CD14-positive monocyte (primary cell): ENCODE results near the gene EPB41. TPM values are rescaled to one million over a fixed set of nuclear protein-coding genes. Genes with fewer than 3 reads are reported as not detected.

Experiments
- DNase-seq, 3 donors: peaks; one replicate each; pipeline ENCODE4 v3.0.0-alpha.2; 2011 to 2022
- H2AFZ ChIP-seq: 2 replicates; pipeline ENCODE4 v1.6.0; 2012; ENCODE audit warnings: mild to moderate bottlenecking, low read depth, low read length, inconsistent platforms; ENCODE audit not compliant: insufficient read depth, poor library complexity, severe bottlenecking
- H3K27ac ChIP-seq, 2 donors: 1 replicate in 1 of 2; 2 replicates in 1 of 2; pipeline ENCODE4 v1.5.1; 2012 to 2013; ENCODE audit warnings: low read length in 2 of 2, control low read depth in 1 of 2, inconsistent platforms in 1 of 2, low read depth in 1 of 2, mild to moderate bottlenecking in 1 of 2
- H3K27me3 ChIP-seq, 2 donors: one replicate each; pipeline versions ENCODE4 v1.6.0 to v1.6.1; 2011 to 2013; ENCODE audit warnings: low read length in 2 of 2; ENCODE audit not compliant: control insufficient read depth in 2 of 2, insufficient read depth in 2 of 2
- H3K36me3 ChIP-seq, 2 donors: replicated peaks in 1 of 2; 1 replicate in 1 of 2; 2 replicates in 1 of 2; pipeline versions ENCODE4 v1.5.1 to v1.6.1; 2012 to 2013; ENCODE audit warnings: low read length in 2 of 2, control low read depth in 1 of 2, inconsistent platforms in 1 of 2, mild to moderate bottlenecking in 1 of 2; ENCODE audit not compliant: insufficient read depth in 2 of 2, control insufficient read depth in 1 of 2
- H3K4me1 ChIP-seq, 2 donors: 1 replicate in 1 of 2; 2 replicates in 1 of 2; pipeline versions ENCODE4 v1.5.1 to v1.6.1; 2012 to 2013; ENCODE audit warnings: low read length in 2 of 2, control low read depth in 1 of 2, inconsistent platforms in 1 of 2, mild to moderate bottlenecking in 1 of 2, moderate library complexity in 1 of 2; ENCODE audit not compliant: insufficient read depth in 2 of 2, control insufficient read depth in 1 of 2
- H3K4me2 ChIP-seq: replicated peaks from 2 replicates; pipeline ENCODE3; 2012; ENCODE audit warnings: low read length, moderate library complexity, mild to moderate bottlenecking; ENCODE audit not compliant: poor library complexity, severe bottlenecking; ENCODE audit errors: extremely low read depth
- H3K4me3 ChIP-seq, 3 experiments: fragments of 200-600 bp in 1 of 3; sonication (generic) in 1 of 3; replicated peaks in 1 of 3; 1 replicate in 2 of 3; 2 replicates in 1 of 3; pipeline ENCODE4 v1.5.1; 2011 to 2013; ENCODE audit warnings: low read length in 3 of 3, mild to moderate bottlenecking in 3 of 3, control low read depth in 2 of 3, low read depth in 2 of 3, inconsistent platforms in 1 of 3, moderate library complexity in 1 of 3
- H3K79me2 ChIP-seq: 2 replicates; pipeline ENCODE4 v1.6.0; 2012; ENCODE audit warnings: mild to moderate bottlenecking, control low read depth, inconsistent platforms, low read length, moderate library complexity; ENCODE audit not compliant: insufficient read depth
- H3K9ac ChIP-seq: 2 replicates; pipeline ENCODE4 v1.6.0; 2017; ENCODE audit warnings: low read length, mild to moderate bottlenecking; ENCODE audit not compliant: insufficient read depth, poor library complexity, severe bottlenecking
- H3K9me3 ChIP-seq, 2 donors: replicated peaks in 1 of 2; 1 replicate in 1 of 2; 2 replicates in 1 of 2; pipeline versions ENCODE4 v1.5.1 to v1.6.1; 2012 to 2013; ENCODE audit warnings: low read length in 2 of 2, control low read depth in 1 of 2; ENCODE audit not compliant: control insufficient read depth in 1 of 2, insufficient read depth in 1 of 2
- H4K20me1 ChIP-seq: 2 replicates; pipeline ENCODE4 v1.6.0; 2012; ENCODE audit warnings: mild to moderate bottlenecking, low read length, control low read depth, moderate library complexity; ENCODE audit not compliant: insufficient read depth
- H3K27ac Mint-ChIP-seq, 7 donors: one replicate each; pipeline ENCODE4 v1.8.0; 2020; ENCODE audit warnings: mild to moderate bottlenecking in 7 of 7, mixed read lengths in 7 of 7, moderate library complexity in 6 of 7, inconsistent platforms in 2 of 7
- H3K27me3 Mint-ChIP-seq, 3 donors: one replicate each; pipeline ENCODE4 v1.8.0; 2021 to 2022; ENCODE audit warnings: low read depth in 3 of 3, mild to moderate bottlenecking in 3 of 3, mixed read lengths in 3 of 3, moderate library complexity in 3 of 3, inconsistent platforms in 1 of 3
- H3K36me3 Mint-ChIP-seq, 2 donors: one replicate each; pipeline ENCODE4 v1.8.0; 2020; ENCODE audit warnings: mixed read lengths in 2 of 2, inconsistent platforms in 1 of 2, mild to moderate bottlenecking in 1 of 2
- H3K4me1 Mint-ChIP-seq: one replicate; pipeline ENCODE4 v1.8.0; 2020; ENCODE audit warnings: mild to moderate bottlenecking, mixed read lengths
- H3K4me3 Mint-ChIP-seq, 2 donors: one replicate each; pipeline ENCODE4 v1.8.0; 2020; ENCODE audit warnings: mild to moderate bottlenecking in 2 of 2, mixed read lengths in 2 of 2, moderate library complexity in 1 of 2
- H3K9me3 Mint-ChIP-seq, 7 donors: one replicate each; pipeline ENCODE4 v1.8.0; 2020 to 2022; ENCODE audit warnings: mixed read lengths in 7 of 7, mild to moderate bottlenecking in 6 of 7, moderate library complexity in 6 of 7, inconsistent platforms in 2 of 7
- CTCF ChIP-seq: fragments of 200-600 bp; IDR thresholded peaks from one replicate; pipeline ENCODE4 v1.8.0; 2022; ENCODE audit warnings: antibody characterized with exemption, mild to moderate bottlenecking
- WGBS: methylation state at CpG from one replicate; pipeline ENCODE4 v1.1.5; 2013; ENCODE audit warnings: missing lambda C conversion rate; ENCODE audit not compliant: insufficient coverage; 5-methylcytosine and 5-hydroxymethylcytosine counted together
- intact Hi-C, 2 donors: fragments of 100-400 bp; cut with micrococcal nuclease; formaldehyde crosslinking; loops; one replicate each; pipeline versions ENCODE4 v1.15.0 to v1.15.1; 2023
- polyA plus RNA-seq, 3 donors: library from polyadenylated mRNA; depleted of rRNA in 1 of 3; unstranded in 2 of 3; stranded (reverse) in 1 of 3; fragments of 300-500 nt in 2 of 3; fragments of >200 nt in 1 of 3; fragmentation: Illumina TruSeq in 2 of 3; gene quantifications; 1 replicate in 2 of 3; 2 replicates in 1 of 3; pipeline ENCODE4 v1.2.3, GENCODE V29; 2012 to 2021

EPB41 gene
- polyA plus RNA-seq, 3 donors, result 11.3 to 19.4 (median 18.9) TPM

DNA sequence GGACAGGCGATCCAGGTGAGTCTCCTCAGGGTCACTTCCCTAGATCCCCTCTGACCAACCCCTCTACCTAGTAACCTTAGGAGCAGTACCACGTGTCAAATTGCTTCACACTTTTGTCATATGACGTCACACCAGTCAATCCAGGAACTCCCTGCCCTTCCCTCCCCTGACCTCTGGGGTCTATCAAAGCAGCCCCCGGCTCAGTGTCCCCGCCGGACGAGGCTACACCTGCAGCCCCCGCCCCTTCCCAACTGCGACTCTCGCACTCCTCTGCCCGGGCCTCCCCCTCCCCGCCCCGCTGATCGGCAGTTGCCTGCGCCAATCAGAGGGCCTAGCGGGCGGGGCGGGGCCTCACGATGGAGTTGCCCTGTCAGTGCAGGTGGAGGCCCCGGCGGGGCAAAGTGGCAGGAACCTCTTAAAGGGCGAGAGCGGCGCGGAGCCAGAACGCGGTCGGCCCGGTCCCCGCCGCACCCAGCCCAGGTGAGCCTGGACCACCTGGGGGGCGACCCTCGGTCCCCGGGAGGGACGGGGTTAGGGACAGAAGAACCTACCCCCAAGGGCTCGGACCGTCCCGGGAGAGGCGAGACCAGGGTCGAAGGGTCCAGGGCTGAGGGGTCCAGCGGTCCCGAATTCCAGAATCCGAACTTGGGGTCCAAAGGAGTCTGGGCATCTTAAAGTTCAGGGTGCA lies 27.5 kb upstream of the EPB41 start:
- DNase-seq, result peak; percentile 81 to 85 (median 81)
- under 1% methylated on average over 42 of the region's 43 CpGs for WGBS
- Histone ChIP-seq H2AFZ (peak overlapping the region; percentile 93), H3K4me3 (peak overlapping the region; percentile 89 to 99 (median 99)), H3K9me3 (no peaks in the 10 kb centered on the region), H3K9ac (peak overlapping the region; percentile 94), H3K4me2 (peak overlapping the region; percentile 98), H3K36me3 (no peaks in the 10 kb centered on the region), H3K4me1 (peaks cover 39 to 57% of the 10 kb centered on the region in 2 donors), H3K27ac (peak overlapping the region; percentile 78 to 98), H3K79me2 (peaks cover 30% of the 10 kb centered on the region), H4K20me1 (peaks cover 6% of the 10 kb centered on the region), H3K27me3 (no peaks in the 10 kb centered on the region)
- Mint-ChIP-seq H3K36me3 (peaks cover 0 to 5% of the 10 kb centered on the region in 2 donors), H3K27me3 (peaks cover 0 to 3% (median 0%) of the 10 kb centered on the region in 3 donors), H3K4me3 (peak overlapping the region; percentile 85 to 92), H3K9me3 (no peaks in the 10 kb centered on the region), H3K27ac (peak overlapping the region; percentile 98 to 100 (median 99)), H3K4me1 (peaks cover 62% of the 10 kb centered on the region)
- TF ChIP-seq CTCF, result no peak
- intact Hi-C loops, result loop anchor here in 1 of 2 donors (5.0 to 10.0 kb wide), 2 partner anchors 242 to 295 kb away; partner anchors contain the start of genes RNU11, SRSF4 and TAF12

DNA sequence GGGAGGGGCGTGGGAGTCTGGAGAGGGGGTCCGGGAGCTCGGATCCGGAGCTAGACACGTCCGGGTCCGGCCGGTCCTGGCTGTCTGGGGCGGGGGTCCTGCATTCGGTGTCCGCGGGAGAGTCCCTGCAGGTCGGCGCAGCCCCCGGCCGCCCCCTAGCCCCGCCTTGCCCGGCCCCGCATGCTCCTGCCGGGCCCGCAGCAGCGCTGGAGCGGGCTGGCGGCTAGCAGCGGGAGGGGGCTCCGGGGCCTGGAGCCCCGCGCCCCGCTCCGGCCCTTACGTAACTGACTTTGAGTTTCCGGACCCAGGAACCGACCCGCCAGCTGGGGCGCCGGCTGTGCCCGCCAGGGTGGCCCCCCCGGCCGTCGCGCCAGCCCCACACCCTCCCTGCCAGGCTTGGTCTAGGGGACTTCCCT lies 26.9 kb upstream of the EPB41 start:
- DNase-seq, result peak; percentile 44 to 67 (median 65)
- H3K79me2 ChIP-seq, result peaks cover 34% of the 10 kb centered on the region
- Mint-ChIP-seq H3K4me1 (peaks cover 56% of the 10 kb centered on the region), H3K36me3 (peaks cover 3 to 8% of the 10 kb centered on the region in 2 donors), H3K27me3 (peaks cover 0 to 3% (median 0%) of the 10 kb centered on the region in 3 donors), H3K9me3 (no peaks in the 10 kb centered on the region), H3K27ac (peak overlapping the region in 5 of 7 donors; percentile 82 to 100 (median 99)), H3K4me3 (peak overlapping the region; percentile 89 to 98)
- peaks cover 6% of the 10 kb centered on the region for H4K20me1 ChIP-seq
- no peaks in the 10 kb centered on the region for H3K36me3 ChIP-seq
- no peak for TF ChIP-seq CTCF
- H3K4me3 ChIP-seq, result peak overlapping the region; percentile 89 to 99 (median 99)
- peak overlapping the region; percentile 93 for H2AFZ ChIP-seq
- 0% methylated on average over 41 of the region's 41 CpGs for WGBS
- intact Hi-C loops, result loop anchor here in 1 of 2 donors (5.0 to 10.0 kb wide), 2 partner anchors 243 to 295 kb away; partner anchors contain the start of genes RNU11, SRSF4 and TAF12
- no peaks in the 10 kb centered on the region for H3K9me3 ChIP-seq
- no peaks in the 10 kb centered on the region for H3K27me3 ChIP-seq
- peak overlapping the region; percentile 78 to 98 for H3K27ac ChIP-seq
- peak overlapping the region; percentile 94 for H3K9ac ChIP-seq
- peaks cover 39 to 57% of the 10 kb centered on the region in 2 donors for H3K4me1 ChIP-seq
- H3K4me2 ChIP-seq, result peak overlapping the region; percentile 98
